HUDEP-2 (cell line): ENCODE data around the gene SPP1.
"Not testable (repeated sequence)": the region's sequence is repeated elsewhere in the genome, so short reads cannot be mapped to it uniquely, and the experiment has no call there.

Experiments used
- DNase-seq, 76 experiments: peaks; one replicate each; lab custom pipeline; 2025; ENCODE audit not compliant: unreplicated experiment in 76 of 76; lab: John Stamatoyannopoulos, UW

The SPP1 gene

DNA sequence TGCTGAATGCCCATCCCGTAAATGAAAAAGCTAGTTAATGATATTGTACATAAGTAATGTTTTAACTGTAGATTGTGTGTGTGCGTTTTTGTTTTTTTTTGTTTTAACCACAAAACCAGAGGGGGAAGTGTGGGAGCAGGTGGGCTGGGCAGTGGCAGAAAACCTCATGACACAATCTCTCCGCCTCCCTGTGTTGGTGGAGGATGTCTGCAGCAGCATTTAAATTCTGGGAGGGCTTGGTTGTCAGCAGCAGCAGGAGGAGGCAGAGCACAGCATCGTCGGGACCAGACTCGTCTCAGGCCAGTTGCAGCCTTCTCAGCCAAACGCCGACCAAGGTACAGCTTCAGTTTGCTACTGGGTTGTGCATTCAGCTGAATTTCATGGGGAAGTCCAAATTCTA is at the start of gene SPP1:
Gene SPP1, plus strand, starts transcription at position 249 of the 400 bp plus-strand sequence. CDS start 1,182 bp downstream, outside the sequence.
- peak in 1 of 76 experiments; percentile 3 for DNase-seq

GRCh38 chr4:87926554-87927098 is 48.9 kb upstream of the SPP1 start:
- no peak for DNase-seq

- no peak for DNase-seq
Measured at GRCh38 chr4:87930629-87931028, 44.9 kb upstream of the SPP1 start.

DNA sequence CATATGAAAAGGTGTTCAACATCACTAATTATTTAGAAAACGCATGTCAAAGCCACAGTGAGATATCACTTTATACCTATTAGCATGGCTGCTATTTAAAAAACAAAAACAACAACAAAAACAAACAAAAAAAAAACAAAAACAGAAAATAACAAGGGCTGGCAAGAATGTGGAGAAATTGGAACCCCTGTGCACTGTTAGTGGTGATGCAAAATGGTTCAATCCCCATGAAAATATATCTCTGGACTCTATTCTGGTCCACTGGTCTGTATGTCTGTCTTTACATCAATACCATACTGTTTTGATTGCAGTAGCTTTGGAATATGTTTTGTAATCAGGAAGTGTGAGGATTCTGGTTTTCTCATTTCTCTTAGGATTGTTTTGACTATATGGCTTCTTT is 43.6 kb upstream of the SPP1 start:
- DNase-seq, result no peak

GRCh38 chr4:87932718-87933141 is 42.8 kb upstream of the SPP1 start:
- no peak for DNase-seq

DNA sequence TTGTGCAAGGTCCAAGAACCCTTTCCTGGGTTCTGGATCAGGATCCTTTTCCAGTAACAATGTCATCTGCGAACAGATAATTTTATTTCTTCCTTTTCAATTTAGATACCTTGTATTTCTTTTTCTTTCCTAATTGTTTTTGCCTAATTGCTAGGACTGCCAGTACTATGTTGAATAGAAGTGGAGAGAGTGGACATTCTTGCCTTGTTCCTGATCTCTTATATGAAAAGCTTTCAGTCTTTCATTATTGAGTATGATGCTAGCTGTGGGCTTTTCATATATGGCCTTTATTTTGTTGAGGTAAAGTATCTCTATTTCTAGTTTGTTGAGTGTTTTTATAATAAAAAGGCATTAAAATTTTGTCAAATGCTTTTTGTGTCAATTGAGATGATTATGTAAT is 42.2 kb upstream of the SPP1 start:
- no peak for DNase-seq

- no peak for DNase-seq
Measured at GRCh38 chr4:87934157-87934704, 41.3 kb upstream of the SPP1 start.

DNA sequence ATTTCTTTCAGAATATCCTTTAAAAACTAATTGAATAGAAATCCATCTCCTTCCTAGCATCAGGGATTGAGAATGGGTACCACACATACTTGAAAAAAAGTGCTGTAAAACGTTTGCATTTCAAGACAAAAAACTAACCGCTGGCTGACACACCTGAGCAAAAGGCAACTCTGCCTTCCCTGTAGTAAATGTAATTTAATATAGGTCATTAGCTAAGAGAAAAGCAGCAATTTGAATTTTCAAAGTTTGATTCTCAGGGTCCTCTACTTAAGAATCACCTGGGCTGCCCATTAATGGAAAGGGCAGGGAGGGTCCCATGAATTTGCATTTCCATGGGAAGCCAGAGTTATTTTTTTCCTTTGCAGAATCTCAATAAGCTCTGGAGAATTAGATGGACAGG is 40.5 kb upstream of the SPP1 start:
- no peak for DNase-seq

GRCh38 chr4:87935954-87936353 is 39.6 kb upstream of the SPP1 start:
- DNase-seq, result not testable (repeated sequence)

- DNase-seq, result no peak
Measured at GRCh38 chr4:87937523-87937922, 38.0 kb upstream of the SPP1 start.

GRCh38 chr4:87938746-87939145 is 36.8 kb upstream of the SPP1 start:
- no peak for DNase-seq

GRCh38 chr4:87939978-87940690 is 35.4 kb upstream of the SPP1 start:
- no peak for DNase-seq

- not testable (repeated sequence) for DNase-seq
Measured at GRCh38 chr4:87940809-87941208, 34.7 kb upstream of the SPP1 start.

DNA sequence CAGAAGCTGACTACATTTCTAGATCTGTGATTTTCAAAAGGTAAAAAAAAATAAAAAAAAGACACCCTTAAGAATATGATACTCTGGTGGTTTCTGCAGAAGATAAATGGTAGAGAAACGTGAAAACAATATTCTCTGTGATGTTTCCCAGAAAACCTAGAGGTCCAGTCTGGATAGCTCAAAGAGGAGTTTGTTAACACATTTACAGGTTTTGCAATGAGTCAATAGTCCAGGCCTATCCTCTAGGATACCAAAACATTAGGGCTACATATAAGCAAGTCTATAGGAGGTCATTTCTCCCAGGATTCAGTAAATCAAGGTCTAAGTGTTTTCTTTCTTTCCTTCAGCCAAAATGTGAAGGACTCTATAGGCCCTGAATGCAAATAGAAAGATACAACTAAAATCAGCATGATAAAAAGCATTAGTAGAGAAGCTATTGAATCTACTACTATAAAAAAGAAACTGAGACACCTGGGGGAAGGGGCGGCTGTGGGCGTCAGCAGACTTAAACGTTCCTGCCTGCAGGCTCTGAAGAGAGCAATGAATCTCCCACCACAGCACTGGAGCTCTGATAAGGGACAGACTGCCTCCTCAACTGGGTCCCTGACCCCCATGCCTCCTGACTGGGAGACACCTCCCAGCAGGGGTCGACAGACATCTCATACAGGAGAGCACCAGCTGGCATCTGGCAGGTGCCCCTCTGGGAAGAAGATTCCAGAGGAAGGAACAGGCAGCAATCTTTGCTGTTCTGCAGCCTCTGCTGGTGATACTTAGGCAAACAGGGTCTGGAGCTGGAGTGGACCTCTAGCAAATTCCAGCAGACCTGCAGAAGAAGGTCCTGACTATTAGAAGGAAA is 33.7 kb upstream of the SPP1 start:
- no peak for DNase-seq

GRCh38 chr4:87943660-87944149 is 31.8 kb upstream of the SPP1 start:
- no peak for DNase-seq

- no peak for DNase-seq
Measured at GRCh38 chr4:87944967-87945366, 30.5 kb upstream of the SPP1 start.

- DNase-seq, result no peak
Measured at GRCh38 chr4:87946766-87947165, 28.7 kb upstream of the SPP1 start.

- DNase-seq, result no peak
Measured at GRCh38 chr4:87947381-87948160, 27.9 kb upstream of the SPP1 start.

DNA sequence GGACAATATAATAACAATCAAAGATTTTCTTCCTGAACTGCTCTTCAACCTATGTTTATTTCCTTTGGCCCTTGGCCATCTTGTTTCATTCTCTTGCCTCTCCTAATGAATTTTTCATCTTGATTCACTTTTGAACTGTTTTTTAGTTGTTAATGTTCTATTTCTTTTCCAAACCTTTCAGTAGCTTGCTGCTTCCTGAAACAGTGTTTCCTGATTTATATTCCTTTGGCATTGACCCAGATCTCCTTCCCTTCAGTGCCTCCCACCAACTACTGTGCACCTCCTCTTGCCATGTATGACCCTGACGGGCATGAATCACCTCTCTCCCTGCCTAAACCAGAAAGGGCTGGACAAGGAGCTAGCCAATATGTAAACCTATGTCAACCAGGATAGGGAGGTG is 25.6 kb upstream of the SPP1 start:
- DNase-seq, result no peak

- no peak for DNase-seq
Measured at GRCh38 chr4:87950493-87950892, 25.0 kb upstream of the SPP1 start.
